Natural killer cell (primary cell): Measurements from ENCODE around the gene RABL3. TPM values are rescaled to one million over a fixed set of nuclear protein-coding genes. Genes with fewer than 3 reads are reported as not detected.

Experiments used
- ATAC-seq, 3 donors: fragments of 150-1000 bp in 2 of 3; fragments of 200-7000 bp in 1 of 3; cut with Tn5 transposase; 1 replicate in 1 of 3; 2 replicates in 2 of 3; pipeline ENCODE4 v1.10.0; 2021; ENCODE audit warnings: mild to moderate bottlenecking in 2 of 3, moderate library complexity in 2 of 3
- DNase-seq, 2 donors: peaks; one replicate each; pipeline versions ENCODE4 v3.0.0 to v3.0.0-alpha.2; 2013 to 2021; ENCODE audit warnings: mixed read lengths in 1 of 2
- H3K27ac ChIP-seq: one replicate; pipeline ENCODE4 v1.5.1; 2013; ENCODE audit warnings: mild to moderate bottlenecking, low read length
- H3K27me3 ChIP-seq: one replicate; pipeline ENCODE4 v1.6.1; 2013; ENCODE audit warnings: low read length; ENCODE audit not compliant: control insufficient read depth, insufficient read depth
- H3K36me3 ChIP-seq: one replicate; pipeline ENCODE4 v1.6.1; 2013; ENCODE audit warnings: low read length; ENCODE audit not compliant: control insufficient read depth, insufficient read depth
- H3K4me1 ChIP-seq: one replicate; pipeline ENCODE4 v1.6.1; 2013; ENCODE audit warnings: low read length; ENCODE audit not compliant: control insufficient read depth, insufficient read depth
- H3K4me3 ChIP-seq: one replicate; pipeline ENCODE4 v1.5.1; 2013; ENCODE audit warnings: low read length
- H3K9me3 ChIP-seq: one replicate; pipeline ENCODE4 v1.6.1; 2013; ENCODE audit warnings: low read length; ENCODE audit not compliant: control insufficient read depth, insufficient read depth
- H3K27ac Mint-ChIP-seq, 2 donors: one replicate each; pipeline ENCODE4 v1.8.0; 2022; ENCODE audit warnings: mild to moderate bottlenecking in 2 of 2, mixed read lengths in 2 of 2, moderate library complexity in 1 of 2
- H3K27me3 Mint-ChIP-seq, 2 donors: one replicate each; pipeline ENCODE4 v1.8.0; 2022; ENCODE audit warnings: low read depth in 2 of 2, mixed read lengths in 2 of 2
- H3K36me3 Mint-ChIP-seq: one replicate; pipeline ENCODE4 v1.8.0; 2022; ENCODE audit warnings: mixed read lengths
- H3K4me1 Mint-ChIP-seq, 2 donors: one replicate each; pipeline ENCODE4 v1.8.0; 2022; ENCODE audit warnings: mixed read lengths in 2 of 2
- H3K4me3 Mint-ChIP-seq: one replicate; pipeline ENCODE4 v1.8.0; 2022; ENCODE audit warnings: mild to moderate bottlenecking, moderate library complexity, mixed read lengths
- H3K9me3 Mint-ChIP-seq, 2 donors: one replicate each; pipeline ENCODE4 v1.8.0; 2022; ENCODE audit warnings: mixed read lengths in 2 of 2
- CTCF ChIP-seq: fragments of 200-600 bp; IDR thresholded peaks from one replicate; pipeline ENCODE4 v1.8.0; 2022; ENCODE audit warnings: antibody characterized with exemption
- WGBS: methylation state at CpG from one replicate; pipeline ENCODE4 v1.1.7; 2013; ENCODE audit warnings: missing lambda C conversion rate; ENCODE audit not compliant: insufficient coverage; 5-methylcytosine and 5-hydroxymethylcytosine counted together
- intact Hi-C: fragments of 100-400 bp; cut with micrococcal nuclease; formaldehyde crosslinking; loops from one replicate; pipeline ENCODE4 v1.14.2; 2022
- total RNA-seq, 4 donors: library from RNA; stranded (reverse); fragments of 120-200 nt in 1 of 4; gene quantifications; one replicate each; pipeline versions ENCODE4 v1.2.3 to v1.2.4, GENCODE V29; 2013 to 2022

Gene RABL3
- total RNA-seq, 3 donors from 2014 or later (not counting 1 experiment from before 2014, with no cell fraction given): 11.7 to 18.4 (median 16.7) TPM

- no peaks in the 10 kb centered on the region for H3K27me3 ChIP-seq
- no peak overlapping the region for H3K27ac Mint-ChIP-seq
- ATAC-seq (no peak), DNase-seq (no peak)
- H3K9me3 ChIP-seq: no peaks in the 10 kb centered on the region
- intact Hi-C loops: no loop called here
- peaks cover 4 to 13% of the 10 kb centered on the region in 2 donors for H3K27me3 Mint-ChIP-seq
- no peak for TF ChIP-seq CTCF
- H3K36me3 Mint-ChIP-seq: no peaks in the 10 kb centered on the region
- H3K4me3 Mint-ChIP-seq: no peak overlapping the region
- 82% methylated on average over 1 of the region's 2 CpGs for WGBS
- no peak overlapping the region for H3K27ac ChIP-seq
- H3K4me1 Mint-ChIP-seq: no peaks in the 10 kb centered on the region
- no peaks in the 10 kb centered on the region for H3K4me1 ChIP-seq
- no peak overlapping the region for H3K4me3 ChIP-seq
- H3K9me3 Mint-ChIP-seq: no peaks in the 10 kb centered on the region
- no peaks in the 10 kb centered on the region for H3K36me3 ChIP-seq
Measured at GRCh38 chr3:120670576-120670975, 71.7 kb downstream of the RABL3 start.

GRCh38 chr3:120664926-120665325 is 77.4 kb downstream of the RABL3 start:
- DNase-seq (no peak), ATAC-seq (no peak)
- Mint-ChIP-seq H3K36me3 (no peaks in the 10 kb centered on the region), H3K9me3 (no peaks in the 10 kb centered on the region), H3K4me1 (no peaks in the 10 kb centered on the region), H3K4me3 (no peak overlapping the region), H3K27ac (no peak overlapping the region), H3K27me3 (peaks cover 25 to 40% of the 10 kb centered on the region in 2 donors)
- intact Hi-C loops: no loop called here
- Histone ChIP-seq H3K4me3 (no peak overlapping the region), H3K27ac (no peak overlapping the region), H3K9me3 (no peaks in the 10 kb centered on the region), H3K4me1 (no peaks in the 10 kb centered on the region), H3K27me3 (no peaks in the 10 kb centered on the region), H3K36me3 (no peaks in the 10 kb centered on the region)
- TF ChIP-seq CTCF: no peak

GRCh38 chr3:120661945-120662344 is 80.4 kb downstream of the RABL3 start:
- Mint-ChIP-seq H3K9me3 (no peaks in the 10 kb centered on the region), H3K27me3 (peaks cover 25 to 40% of the 10 kb centered on the region in 2 donors), H3K4me1 (no peaks in the 10 kb centered on the region), H3K27ac (no peak overlapping the region), H3K4me3 (no peak overlapping the region), H3K36me3 (no peaks in the 10 kb centered on the region)
- ATAC-seq: no peak
- no peak overlapping the region for H3K27ac ChIP-seq
- no peaks in the 10 kb centered on the region for H3K4me1 ChIP-seq
- no peaks in the 10 kb centered on the region for H3K36me3 ChIP-seq
- DNase-seq: no peak
- WGBS: 76% methylated on average over 5 of the region's 5 CpGs
- H3K9me3 ChIP-seq: no peaks in the 10 kb centered on the region
- no peak for TF ChIP-seq CTCF
- no peak overlapping the region for H3K4me3 ChIP-seq
- intact Hi-C loops: no loop called here
- no peaks in the 10 kb centered on the region for H3K27me3 ChIP-seq

GRCh38 chr3:120661106-120661905 is 81.0 kb downstream of the RABL3 start:
- H3K9me3 ChIP-seq: no peaks in the 10 kb centered on the region
- Mint-ChIP-seq H3K27me3 (peaks cover 25 to 39% of the 10 kb centered on the region in 2 donors), H3K9me3 (no peaks in the 10 kb centered on the region), H3K4me1 (no peaks in the 10 kb centered on the region), H3K27ac (no peak overlapping the region), H3K4me3 (no peak overlapping the region), H3K36me3 (no peaks in the 10 kb centered on the region)
- DNase-seq (no peak), ATAC-seq (no peak)
- no peak for TF ChIP-seq CTCF
- H3K4me3 ChIP-seq: no peak overlapping the region
- 47% methylated on average over 2 of the region's 2 CpGs for WGBS
- H3K36me3 ChIP-seq: no peaks in the 10 kb centered on the region
- no peak overlapping the region for H3K27ac ChIP-seq
- H3K4me1 ChIP-seq: no peaks in the 10 kb centered on the region
- H3K27me3 ChIP-seq: no peaks in the 10 kb centered on the region
- intact Hi-C loops: no loop called here
